Stimulated activated CD4-positive, alpha-beta T cell treated with anti-CD3 and anti-CD28 coated beads, Interleukin-15, amount 100 ng/mL, for 48 hours (primary cell): ENCODE data around the gene AGO4.
"Not testable (repeated sequence)": the region's sequence is repeated elsewhere in the genome, so short reads cannot be mapped to it uniquely, and the experiment has no call there.

Source experiments
- DNase-seq, 2 donors: peaks; one replicate each; pipeline ENCODE4 v3.0.0-alpha.2; 2020; ENCODE audit warnings: low read depth in 2 of 2

AGO4 gene

DNA sequence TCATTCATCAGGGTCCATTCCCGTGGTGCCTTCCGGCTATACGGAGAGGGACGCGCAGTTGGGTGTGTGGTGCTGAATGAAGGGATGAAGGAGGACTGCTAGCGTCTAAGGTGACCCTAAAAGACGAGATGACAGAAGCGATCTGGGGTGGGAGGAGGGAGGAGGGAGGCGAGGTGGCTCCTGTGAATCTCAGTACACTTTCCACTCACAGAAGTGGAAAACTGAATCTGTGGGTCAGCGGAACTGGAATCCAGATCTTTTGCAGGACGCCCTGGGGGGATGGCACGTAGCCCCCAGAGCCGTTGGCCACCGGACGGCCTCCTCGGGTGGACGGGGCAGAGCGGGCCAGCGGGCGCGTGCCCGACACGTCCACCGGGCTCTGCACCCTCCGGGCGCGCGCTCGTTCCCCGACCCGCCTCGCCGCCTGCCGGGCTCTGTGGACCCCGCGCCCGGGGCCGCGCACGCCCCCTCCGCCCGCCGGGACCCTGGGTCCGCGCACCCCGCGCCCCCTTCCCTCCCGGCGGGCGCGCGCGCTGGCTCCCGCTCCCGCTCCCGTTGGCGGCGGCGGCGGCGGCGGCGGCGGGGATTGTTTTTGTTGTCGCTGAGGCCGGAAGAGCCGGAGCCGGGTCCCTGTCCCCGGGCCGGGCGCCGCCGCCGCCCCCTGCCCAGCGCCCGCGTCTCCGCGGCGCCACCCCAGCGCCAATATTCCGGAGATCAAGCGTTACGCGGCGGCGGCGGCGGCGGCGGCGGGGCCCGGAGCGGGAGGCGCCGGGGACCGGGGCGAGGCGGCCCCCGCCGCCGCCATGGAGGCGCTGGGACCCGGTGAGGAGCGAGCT, at the start of gene AGO4:
Gene AGO4, plus strand, starts transcription at position 403 of the 836 bp plus-strand sequence. Its CDS starts 401 bp downstream, at position 804.
- peak in 1 of 2 donors; percentile 14 for DNase-seq

DNA sequence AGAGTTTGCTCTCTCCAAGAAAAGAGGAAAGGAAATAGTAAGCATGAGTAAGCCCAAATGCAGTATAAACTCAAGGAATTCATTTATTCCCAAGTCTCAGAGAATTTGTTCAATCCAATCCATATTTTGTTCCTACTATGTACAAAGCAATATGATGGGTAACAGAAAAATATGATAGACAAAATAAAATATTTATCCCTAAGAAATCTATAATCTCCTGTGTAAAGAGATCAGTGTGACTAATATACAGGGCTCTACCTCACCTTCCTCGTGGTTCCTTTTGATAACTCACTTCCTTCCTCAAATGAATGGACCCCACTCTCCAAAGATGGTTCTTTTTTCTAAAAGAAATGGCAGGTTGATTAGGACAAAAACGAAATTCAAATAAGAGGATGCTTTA, 45.7 kb upstream of the AGO4 start:
- no peak for DNase-seq

DNA sequence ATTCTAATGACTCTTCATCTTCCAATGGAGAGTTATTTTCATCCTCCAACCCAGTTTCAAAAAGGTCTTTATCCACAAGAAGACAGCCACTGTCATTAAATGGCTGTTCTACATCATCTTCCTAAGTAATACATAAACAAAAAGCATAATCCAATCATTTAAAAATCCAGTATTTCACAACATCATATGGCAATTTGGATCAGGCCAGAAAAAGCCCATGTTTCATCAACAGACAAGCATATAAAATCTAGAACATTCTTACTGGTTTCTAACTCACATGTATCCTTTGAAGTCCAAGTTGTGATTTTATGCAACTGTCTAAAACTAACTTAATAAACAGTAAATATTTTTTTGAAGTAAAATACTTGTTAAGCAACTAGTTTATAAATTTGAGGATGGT, 44.6 kb upstream of the AGO4 start:
- no peak for DNase-seq

DNA sequence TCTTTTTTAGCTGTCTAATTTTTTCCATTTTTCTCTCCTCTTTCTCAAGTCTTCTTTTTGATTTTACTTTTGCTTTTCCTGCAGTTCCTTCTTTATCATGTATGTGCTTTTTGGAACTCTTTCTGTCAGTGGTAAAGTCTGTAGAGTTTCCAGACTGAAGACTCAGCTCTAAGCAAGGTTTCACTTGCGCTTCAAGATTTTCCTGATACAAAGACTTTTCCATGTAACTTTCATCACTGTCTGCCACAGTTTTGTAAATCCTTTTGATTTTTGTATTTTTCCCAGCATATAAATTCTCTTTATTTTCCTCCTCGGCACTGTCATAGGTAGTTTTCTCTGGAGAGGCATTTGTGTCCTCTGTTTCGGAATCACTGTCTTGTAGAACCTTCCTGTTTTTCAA, 43.5 kb upstream of the AGO4 start:
- no peak for DNase-seq

DNA sequence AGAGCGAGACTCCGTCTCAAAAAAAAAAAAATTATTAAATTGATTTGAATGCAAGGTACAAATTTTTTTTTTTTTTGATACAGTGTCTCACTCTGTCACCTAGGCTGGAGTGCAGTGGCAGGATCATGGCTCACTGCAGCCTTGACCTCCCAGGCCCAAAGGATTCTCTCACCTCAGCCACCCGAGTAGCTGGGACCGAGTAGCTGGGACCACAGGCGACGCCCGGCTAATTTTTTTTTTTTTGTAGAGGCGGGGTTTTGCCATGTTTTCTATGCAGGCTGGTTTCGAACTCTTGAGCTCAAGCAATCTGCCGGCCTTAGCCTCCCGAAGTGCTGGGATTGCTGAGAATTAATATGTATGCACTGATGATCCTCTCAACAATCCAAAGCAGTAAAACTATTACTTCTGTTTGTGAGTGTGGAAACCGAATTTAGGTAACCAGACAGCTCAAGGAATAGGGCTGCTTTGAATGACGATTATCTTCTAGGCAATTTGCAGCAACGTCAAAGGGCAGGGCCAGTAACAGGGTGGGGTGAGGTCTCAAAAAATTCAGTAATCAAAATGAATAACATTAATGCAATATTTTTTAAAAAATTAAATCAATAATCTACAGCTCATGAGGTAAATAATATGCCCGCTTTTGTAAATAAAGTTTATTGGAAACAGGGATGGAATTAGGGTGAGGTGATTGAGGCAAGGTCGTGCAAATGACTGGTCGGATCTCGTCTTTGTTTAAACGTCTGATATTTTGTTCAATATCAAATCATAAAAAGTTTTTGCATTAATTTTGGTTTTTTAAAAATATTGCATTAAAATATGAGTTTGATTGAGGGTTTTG, 39.2 kb upstream of the AGO4 start:
- DNase-seq: no peak

DNA sequence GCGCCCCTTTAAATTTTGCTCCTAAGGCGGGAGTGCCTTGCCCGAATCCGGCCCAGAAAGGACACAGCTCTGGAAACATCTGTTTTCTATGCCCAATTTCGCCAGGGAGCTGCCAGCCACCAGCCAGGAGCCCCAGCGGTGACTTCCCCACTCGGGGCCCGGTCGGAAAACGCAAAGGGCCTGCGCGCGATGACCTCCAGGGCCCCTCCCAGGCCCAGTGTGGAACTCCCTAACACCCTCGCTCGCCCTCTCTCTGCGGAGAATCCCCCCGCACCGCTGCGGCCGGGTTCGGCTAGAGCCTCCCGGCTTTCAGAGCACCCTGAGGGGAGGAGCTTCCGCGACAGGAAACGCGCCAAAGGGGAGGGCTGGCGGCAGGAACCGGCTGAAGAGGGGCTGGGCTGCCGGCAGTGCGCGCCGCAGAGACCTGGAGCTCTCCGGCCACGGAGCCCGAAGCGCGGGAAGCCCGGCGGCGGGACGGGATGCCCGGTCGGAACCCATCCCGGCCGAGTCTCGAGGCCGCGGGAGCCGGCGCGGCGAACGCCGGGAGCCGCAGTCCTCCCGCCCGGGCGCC, 38.5 kb upstream of the AGO4 start:
- DNase-seq: peak; percentile 74 to 82

DNA sequence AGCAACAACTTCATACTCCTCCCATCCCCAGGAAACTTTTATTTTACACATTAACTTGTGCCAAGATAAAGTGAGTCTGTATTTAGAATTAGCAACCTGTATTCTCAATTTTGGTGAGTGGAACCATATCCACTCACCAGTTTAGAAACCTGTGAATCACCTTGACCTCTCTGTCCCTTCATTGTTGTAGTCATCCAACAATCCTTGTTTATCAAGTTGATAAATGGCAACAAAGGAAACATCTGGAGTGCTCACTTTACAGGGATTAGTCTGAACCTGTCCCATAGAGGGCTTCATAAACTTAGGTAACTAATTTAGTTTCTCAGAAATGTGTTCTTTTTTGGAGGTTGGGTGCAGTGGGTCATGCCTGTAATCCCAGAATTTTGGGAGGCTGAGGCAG, 34.1 kb upstream of the AGO4 start:
- DNase-seq: no peak

DNA sequence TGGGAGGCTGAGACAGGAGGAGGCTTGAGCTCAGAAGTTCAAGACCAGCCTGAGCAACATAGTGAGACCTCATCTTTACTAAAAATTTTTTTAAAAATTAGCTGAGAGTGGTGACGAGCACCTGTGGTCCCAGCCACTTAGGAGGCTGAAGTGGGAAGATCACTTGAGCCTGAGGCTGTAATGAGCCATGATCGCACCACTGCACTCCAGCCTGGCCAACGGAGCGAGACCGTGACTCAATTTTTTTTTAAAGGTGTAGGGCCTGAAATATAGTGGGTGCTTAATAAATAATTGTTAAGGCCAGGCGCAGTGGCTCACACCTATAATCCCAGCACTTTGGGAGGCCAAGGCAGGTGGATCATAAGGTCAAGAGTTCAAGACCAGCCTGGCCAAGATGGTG, 31.6 kb upstream of the AGO4 start:
- not testable (repeated sequence) for DNase-seq

DNA sequence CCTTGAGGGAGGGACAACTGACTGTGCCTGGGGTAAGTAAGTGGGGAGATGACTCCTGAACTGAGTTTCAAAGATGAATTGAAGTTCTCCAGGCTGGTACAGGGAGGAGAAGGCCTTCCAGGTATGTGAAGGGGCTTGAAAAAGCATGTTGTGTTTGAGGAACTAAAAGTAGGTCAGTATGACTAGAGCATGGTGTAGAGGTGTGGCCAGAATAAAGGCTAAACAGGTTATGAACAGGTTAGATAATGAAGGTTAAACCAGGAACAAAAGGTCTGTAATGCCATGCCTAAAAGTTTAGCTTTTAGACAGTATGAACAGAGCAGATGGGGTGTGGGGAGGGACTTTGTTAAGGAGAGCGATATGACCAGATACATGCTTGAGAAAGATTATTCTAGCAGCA, 30.7 kb upstream of the AGO4 start:
- DNase-seq: no peak

DNA sequence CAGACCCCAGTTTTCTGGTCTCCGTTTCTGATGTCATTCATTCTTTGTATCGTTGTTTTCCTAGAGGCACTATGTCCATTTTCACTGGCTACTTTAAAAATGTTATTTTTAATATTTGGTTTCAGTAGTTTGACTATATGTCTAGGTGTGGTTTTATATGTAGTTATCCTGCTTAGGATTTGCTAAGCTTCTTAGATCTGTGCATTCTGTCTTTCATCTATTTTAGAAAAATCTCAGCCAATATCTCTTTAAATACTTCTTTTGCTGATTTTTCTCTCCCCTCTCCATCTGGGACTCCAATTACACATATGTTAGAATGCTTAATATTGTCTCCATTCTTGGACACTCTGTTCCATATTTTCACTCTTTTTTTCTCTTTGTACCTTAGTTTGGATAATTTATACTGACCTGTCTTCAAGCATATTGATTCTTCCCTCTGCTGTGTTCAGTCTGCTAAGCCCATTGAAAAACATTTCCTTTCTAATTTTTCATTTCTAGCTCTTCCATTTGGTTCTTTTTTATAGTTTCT, 24.7 kb upstream of the AGO4 start:
- no peak for DNase-seq

DNA sequence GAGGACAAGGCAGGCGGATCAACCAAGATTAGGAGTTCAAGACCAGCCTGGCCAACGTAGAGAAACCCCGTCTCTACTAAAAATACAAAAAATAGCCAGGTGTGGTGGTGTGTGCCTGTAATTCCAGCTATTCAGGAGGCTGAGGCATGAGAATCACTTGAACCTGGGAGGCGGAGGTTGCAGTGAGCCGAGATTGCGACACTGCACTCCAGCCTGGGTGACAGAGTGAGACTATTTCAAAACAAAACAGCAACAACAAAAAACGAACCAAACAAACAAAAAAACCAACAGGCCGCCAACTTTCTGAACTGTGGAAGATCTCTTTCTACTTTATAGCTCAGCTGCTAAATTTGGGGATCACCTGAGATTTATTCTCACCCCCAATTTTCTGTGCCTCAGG, 23.5 kb upstream of the AGO4 start:
- DNase-seq: not testable (repeated sequence)

DNA sequence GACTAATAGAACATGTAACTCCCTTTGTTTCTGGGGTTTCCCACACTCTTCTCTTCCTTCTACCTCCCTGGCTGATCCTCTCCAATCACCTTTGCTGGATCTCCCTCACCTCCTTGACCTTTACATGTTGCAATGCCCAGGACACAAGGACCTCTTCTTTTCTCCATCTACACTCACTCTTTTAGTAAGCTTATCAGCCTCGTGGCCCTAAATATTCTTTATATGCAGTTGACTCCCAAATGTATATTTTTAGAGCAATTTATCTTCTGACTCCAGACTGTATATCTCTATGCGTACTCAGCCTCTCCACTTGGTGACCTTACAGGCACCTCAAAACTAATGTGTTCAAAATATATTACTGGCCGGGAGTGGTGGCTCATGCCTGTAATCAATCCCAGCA, 19.7 kb upstream of the AGO4 start:
- no peak for DNase-seq

DNA sequence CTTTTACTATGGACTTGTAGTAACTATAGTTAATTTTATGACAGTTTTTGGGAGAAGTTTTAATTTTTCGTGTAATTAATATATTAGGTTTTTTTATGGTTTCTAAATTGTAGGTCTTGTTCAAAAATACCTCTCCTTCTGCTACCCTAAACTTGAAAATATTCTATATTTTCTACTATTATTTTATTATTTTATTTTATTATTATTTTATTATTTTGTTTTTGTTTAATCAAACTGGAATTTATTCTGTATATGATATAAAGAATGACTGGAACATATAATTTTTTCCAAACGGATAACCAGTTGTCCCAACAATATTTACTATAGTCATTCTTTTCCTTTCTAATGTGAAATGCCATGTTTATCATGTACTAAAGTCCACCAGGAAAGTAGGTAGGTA, 17.1 kb upstream of the AGO4 start:
- no peak for DNase-seq

DNA sequence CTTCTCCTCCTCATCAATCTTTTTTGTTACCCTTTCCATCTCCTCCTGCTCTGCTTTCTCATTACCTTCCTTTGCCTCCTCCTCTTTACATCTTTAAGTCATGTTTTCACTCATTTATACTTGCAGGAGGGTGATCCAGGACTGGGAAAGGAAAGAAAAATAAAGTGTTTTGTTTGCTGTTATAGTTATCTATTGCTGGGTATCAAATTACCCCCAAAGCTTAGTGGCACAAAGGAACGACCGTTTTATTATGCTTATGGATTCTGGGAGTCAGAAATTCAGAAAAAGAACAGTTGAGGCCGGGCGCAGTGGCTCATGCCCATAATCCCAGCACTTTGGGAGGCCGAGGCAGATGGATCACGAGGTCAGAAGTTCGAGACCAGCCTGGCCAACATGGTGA, 12.5 kb upstream of the AGO4 start:
- DNase-seq: no peak

DNA sequence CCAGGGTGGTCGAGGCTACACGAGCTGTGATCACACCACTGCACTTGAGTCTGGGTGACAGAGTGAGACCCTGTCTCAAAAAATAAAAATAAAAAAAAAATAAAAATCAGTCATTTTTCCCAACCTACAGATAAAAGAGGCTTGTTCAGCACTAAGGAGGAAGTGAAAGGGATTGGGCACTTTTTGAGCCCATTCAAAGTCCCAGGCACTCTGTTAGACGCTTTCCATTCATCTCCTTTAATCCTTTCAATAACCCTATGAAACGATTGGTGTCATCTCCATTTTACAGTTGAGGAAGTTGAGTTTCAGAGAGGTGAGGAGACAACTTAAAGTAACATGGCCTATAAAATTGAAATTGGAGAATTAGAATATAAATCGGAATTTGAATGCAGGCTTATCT, 10.4 kb upstream of the AGO4 start:
- DNase-seq: no peak

DNA sequence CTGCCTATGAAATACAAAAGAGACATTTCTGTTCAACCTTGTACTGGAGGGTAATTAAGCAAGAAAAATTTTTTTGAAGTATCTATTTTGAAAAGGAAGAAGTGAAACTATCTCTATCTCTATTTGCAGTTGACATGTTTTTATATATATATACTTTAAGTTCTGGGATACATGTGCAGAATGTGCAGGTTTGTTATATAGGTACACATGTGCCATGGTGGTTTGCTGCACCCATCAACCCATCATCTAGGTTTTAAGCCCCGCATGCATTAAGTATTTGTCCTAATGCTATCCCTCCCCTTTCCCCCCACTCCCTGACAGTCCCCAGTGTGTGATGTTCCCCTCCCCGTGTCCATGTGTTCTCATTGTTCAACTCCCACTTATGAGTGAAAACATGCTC, 9.8 kb upstream of the AGO4 start:
- DNase-seq: not testable (repeated sequence)

DNA sequence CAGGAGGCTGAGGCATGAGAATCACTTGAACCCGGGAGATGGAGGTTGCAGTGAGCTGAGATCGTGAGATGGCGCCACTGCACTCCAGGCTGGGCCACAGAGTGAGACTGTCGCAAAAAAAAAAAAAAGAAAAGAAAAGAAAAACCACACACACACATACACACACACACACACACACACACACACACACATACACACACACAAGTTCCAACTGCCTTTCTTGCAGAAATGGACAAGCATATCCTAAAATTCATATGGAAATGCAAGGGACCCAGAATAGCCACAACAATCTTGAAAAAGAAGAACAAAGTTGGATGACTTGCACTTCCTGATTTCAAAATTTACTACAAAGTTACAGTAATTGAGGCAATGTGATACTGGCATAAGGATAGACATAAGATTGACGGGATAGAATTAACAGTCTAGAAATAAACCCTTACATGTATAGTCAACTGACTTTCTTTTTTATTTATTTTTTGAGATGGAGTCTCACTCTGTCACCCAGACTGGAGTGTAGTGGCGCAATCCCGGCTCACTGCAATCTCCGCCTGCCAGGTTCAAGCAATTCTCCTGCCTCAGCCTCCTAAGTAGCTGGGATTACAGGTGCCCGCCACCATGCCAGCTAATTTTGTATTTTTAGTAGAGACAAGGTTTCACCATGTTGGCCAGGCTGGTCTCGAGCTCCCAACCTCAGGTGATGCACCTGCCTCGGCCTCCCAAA, 7.5 kb upstream of the AGO4 start:
- not testable (repeated sequence) for DNase-seq

DNA sequence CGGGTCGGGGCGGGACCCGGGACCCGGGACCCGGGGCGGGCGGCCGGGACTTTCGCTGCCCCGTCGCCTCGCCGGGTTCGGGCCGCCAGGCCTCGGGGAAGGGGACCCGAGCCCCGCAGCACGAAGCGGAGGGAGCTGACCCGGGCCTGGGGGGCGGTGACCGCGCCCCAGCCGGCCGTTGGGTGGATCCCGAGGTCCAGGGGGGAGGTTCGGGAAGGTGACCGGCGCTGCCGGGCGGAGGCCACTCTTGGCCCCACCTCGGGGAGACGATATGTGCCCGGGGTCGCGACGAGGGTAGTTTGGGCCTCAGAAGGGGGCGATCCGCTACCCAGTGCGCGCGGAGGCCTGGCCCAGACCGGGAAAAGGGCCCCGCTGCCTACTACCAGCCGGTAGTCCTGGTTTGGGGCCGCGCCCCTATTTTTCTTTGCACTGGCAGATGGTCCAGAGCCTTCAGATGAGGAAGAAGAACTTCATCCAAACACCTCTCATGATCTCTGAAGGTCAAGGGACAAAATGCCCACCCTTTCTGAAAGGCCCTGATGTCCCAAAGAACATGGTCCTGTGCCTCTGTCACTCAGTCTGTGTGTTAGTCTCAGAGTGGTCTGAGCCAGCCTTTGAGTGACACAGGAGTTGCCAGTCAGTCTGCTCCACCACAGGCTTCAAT, 766 bp downstream of the AGO4 start:
- DNase-seq: no peak

DNA sequence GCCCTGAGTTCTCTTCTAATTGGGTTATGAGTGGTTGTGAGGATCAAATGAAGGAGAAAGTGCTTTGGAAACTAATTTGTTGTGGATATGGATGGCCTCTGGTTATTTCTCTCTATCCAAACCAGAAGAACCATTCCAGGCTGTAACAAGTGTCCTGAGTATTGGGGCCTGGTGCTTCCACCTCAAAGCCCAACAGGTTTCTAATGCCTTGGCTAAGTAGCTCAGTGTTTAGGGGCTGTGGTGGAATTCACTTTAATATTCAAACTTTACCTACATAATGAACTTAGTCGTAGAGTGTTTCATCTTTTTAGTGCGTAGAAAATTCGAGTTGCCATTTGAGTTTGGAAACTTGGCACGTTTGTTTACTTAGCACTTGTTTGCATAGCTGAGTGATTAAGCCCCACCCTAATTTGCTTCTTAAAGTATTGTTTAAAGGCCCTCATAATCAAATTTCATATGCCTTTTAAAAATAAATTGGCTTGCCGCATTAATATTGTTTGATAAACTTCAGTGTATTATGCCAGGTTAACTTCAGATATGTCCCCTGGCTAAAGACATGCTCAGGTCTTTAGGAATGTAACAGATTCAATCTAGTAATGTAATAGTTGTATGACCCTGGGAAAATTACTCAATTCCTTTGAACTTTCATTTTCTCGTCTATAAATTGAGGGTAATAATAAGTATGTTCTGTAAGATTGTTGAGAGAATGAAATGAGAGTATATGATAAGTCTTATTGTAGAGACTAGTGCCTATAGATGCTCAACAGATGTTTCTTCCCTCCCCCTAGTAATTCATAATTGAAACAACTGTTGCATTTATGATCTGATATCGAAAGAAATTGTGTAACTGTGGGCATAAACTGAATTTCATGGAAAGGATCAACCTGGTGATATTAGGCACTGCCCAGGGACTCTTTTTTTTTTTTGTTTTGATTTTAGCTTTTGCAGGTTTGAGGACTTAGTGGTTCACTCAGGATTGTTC, 1.6 kb downstream of the AGO4 start:
- no peak for DNase-seq
